ENCODE results near the gene RPH3AL.
"Not testable (repeated sequence)": the region's sequence is repeated elsewhere in the genome, so short reads cannot be mapped to it uniquely, and the experiment has no call there.

Gene RPH3AL

DNA sequence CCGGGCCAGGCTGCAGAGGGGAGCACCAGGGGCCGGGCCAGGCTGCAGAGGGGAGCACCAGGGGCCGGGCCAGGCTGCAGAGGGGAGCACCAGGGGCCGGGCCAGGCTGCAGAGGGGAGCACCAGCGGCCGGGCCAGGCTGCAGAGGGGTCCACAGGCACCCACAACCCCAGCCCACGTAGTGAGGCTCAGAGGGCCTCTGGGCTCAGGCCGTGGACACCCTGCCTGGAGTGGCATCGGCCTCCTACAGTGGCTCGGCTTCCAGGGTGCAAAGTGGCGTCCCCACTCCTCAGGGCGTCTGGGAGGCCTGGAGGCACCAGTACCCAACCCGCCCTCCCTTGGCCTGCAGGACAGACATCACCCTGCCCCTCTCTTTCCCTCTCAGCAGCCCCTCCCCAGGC, 180.7 kb downstream of the RPH3AL start:
- DNase-seq, result no peak

DNA sequence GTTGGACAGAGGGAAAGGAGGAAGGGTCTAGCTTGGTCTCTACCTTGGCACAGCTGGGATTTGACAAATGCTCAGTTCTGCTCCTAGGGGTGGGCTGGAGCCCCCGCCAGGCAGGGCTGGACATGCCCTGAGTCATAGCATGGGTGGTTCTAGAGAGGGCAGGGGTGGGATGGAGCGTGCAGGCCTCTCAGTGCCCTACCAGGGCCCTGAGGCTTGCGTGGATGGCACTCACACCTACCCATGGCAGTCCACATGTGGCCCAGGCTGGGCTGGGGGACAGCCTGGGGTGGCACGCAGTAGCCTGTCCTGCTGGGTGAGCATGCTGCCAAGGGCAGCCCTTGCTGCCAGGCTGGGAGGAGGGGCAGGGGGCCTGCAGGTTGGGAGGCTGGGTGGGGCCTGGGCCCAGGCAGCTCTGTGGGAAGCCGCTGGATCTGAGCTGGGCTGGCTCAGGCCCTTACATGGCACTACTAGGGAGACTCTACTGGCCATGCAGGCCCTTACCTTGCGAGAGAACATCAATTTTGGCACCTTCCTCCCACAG, 182.4 kb downstream of the RPH3AL start:
- no peak for DNase-seq

DNA sequence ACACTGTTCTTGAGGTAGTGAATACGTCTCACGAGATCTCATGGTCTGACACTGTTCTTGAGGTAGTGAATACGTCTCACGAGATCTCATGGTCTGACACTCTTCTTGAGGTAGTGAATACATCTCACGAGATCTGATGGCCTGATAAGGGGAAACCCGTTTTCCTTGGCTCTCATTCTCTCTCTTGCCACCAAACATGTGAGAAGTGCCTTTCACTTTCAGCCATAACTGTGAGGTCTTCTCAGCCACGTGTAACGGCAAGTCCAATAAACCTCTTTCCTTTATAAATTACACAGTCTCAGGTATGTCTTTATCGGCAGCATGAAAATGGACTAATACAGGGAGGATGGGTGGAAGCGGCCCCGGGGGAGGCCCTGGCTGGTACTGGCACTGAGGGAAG, 184.0 kb downstream of the RPH3AL start:
- not testable (repeated sequence) for DNase-seq

DNA sequence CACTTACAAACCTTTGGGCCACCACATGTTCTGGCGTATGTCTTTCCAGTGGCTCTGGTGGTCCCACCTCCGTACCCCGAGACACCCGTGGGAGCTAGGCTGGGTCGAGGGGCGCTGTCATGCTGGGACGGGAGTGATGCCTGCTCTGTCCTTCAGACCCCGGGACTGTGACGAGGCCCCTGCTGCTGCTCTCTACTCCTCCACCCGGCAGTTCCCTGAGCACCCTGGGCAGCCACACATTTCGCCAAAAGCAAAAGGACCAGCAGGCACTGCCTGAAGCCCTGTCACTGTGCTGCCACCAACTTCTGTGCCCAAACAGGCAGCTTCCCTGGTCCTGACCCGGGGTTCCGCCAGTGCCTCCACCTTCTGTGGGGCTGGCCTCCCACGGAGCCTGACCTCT, 186.7 kb downstream of the RPH3AL start:
- DNase-seq, result no peak

DNA sequence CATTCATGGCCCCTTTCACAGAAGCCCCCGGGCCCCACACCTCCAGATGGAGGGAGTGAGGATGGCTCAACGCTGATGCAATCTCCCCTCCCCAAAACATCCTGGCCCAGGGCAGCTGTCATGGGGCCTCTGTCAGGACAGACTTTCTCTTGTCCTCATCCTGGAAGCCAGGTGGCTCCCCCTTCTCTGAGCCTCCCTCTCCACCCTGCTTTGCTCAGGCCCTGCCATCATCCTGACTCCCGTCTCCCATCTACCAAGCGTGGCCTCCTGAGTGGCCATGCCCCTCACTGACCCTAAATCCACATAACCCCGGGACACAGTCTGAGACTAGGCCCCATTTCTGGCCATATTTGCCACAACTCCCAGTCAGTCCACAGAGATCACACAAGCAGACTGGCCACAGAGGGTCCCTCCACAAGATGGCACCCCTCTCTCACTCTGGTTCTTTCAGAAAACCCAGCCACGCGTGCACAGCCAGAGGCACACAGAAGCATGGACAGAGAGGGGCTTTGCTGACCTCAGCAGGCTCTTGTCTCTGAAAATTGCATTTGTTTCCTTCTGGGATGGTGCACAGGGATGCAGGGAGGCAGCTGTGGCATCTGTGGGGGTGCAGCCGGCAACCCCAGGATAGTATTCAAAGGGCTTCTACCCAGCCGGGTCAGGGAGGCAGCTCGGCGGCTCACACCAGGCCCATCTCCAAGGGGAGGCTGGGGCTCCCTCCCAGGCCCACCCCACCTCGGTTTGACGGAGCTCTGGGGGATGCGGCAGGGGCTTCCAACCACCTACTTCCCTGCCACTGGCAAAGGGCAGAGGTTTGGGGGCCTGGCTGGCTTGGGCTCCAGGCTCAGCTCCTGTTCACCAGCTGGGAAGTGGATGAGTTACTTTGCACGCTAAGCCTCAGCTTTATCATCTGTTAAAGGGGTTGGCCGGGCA, 188.0 kb downstream of the RPH3AL start:
- DNase-seq, result no peak

DNA sequence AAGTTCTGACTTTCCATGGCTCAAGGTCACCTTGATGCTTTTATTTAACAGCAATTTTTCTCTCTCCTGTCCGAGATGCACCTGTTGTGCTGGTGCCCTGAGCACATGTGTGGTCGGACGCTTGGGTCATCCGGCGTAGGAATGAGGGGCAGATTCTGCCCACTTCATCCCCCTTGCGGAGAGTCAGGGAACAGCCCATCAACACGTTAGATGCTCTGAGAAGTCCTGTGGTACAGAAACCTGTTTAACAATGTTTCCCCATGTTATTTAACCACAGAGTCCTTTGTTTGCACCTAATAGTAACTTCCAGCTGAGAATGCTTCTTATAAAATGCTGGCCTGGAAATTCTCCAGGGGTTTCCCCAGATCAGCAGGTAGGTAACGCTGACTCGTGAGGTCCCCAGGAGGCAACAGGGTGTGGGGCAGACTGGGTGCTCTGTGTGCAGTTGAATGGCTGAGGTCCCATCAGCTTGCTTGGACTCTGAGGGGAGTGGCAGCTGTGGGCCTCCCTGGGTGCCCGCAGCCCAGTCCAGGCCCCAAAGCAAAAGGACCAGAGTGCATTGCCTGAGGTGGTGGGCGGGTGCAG, 189.0 kb downstream of the RPH3AL start:
- no peak for DNase-seq

DNA sequence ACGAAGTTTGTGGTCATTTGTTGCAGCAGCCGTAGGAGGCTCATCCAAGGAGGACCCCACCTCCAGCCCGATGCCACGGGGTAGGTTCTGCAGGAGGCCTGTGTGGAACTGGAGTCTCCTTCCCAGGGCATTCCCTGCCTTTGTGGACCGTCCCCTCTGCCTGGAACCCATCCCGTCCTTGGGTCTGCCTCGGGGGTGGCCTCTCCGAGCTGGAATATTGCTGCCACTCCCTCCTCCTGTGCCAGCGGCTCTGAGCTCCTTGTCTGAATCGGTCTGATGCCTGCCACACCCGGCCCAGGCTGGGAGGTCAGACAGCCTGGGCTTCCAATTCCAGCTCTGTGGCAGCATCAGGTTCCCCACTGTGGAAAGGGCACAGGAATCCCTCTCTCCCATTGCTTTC, 189.9 kb downstream of the RPH3AL start:
- DNase-seq, result no peak
